B cell (primary cell): ENCODE data around the gene SAPCD2.

ENCODE experiments used
- CTCF ChIP-seq: fragments of 200-600 bp; IDR thresholded peaks from one replicate; pipeline ENCODE4 v1.8.0; 2022; ENCODE audit warnings: antibody characterized with exemption, mild to moderate bottlenecking
- EZH2 ChIP-seq: IDR thresholded peaks from 2 replicates; pipeline ENCODE4 v1.6.1; 2012; ENCODE audit warnings: borderline replicate concordance, low read depth, mild to moderate bottlenecking, moderate library complexity, low read length; ENCODE audit not compliant: insufficient read depth, poor library complexity, severe bottlenecking

DNA sequence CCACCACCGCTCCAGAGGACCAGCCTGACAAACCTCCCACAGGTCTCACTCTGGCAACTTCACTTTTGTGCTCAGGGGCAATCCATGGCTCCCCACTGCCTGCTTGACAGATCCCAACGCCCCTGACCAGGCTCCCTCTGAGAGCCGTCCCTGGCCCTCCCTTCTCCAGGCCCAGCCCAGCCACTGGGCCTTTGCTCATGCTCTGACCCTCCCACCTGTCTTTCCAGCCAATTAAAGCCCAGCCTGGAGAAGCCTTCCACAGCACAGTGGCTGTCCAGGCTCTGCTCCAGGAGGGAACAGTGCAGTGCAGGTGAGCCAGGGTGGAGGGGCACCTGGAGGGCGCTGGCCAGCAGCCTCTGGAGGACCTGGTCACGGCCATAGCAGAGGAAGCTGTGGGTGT lies 19.8 kb downstream of the SAPCD2 start:
- TF ChIP-seq CTCF (no peak), EZH2 (no peak)
